Cardiac septum (tissue), 1 donor: Measurements from ENCODE around the gene GPALPP1. TPM values are rescaled to one million over a fixed set of nuclear protein-coding genes. Genes with fewer than 3 reads are reported as not detected.
"Not testable (repeated sequence)": the region's sequence is repeated elsewhere in the genome, so short reads cannot be mapped to it uniquely, and the experiment has no call there.

Source experiments
- DNase-seq: peaks from one replicate; pipeline ENCODE4 v3.0.0-alpha.2; 2020; ENCODE audit warnings: low spot score
- intact Hi-C: fragments of 100-400 bp; cut with DNase I; formaldehyde crosslinking; loops from one replicate; pipeline ENCODE4 v1.14.0; 2022
- total RNA-seq: library from RNA; stranded (reverse); fragmentation: NEBNext Ultra II Directional; extraction: Animal tissue kit (Norgen Biotek cat#: 25700); gene quantifications from one replicate; pipeline ENCODE4 v1.2.1, GENCODE V29; 2021
- donor health status: DM: no; HTN: no; CAD: no.

Gene GPALPP1
- total RNA-seq, 1 donor from 2014 or later, result 14.5 TPM

- intact Hi-C loops, result no loop called here
- no peak for DNase-seq
Measured at GRCh38 chr13:45051315-45051714, 62.0 kb downstream of the GPALPP1 start.

- intact Hi-C loops, result no loop called here
- DNase-seq, result no peak
Measured at GRCh38 chr13:45055198-45055901, 66.0 kb downstream of the GPALPP1 start.

GRCh38 chr13:45055902-45056648 lies 66.7 kb downstream of the GPALPP1 start:
- no peak for DNase-seq
- intact Hi-C loops, result no loop called here

- intact Hi-C loops, result no loop called here
- no peak for DNase-seq
Measured at GRCh38 chr13:45060062-45060461, 70.7 kb downstream of the GPALPP1 start.

GRCh38 chr13:45063261-45063860 lies 74.0 kb downstream of the GPALPP1 start:
- DNase-seq, result no peak
- intact Hi-C loops, result no loop called here

GRCh38 chr13:45063889-45064288 lies 74.6 kb downstream of the GPALPP1 start:
- intact Hi-C loops, DNase-seq: not testable (repeated sequence)

- DNase-seq, result no peak
- intact Hi-C loops, result no loop called here
Measured at GRCh38 chr13:45064889-45065288, 75.6 kb downstream of the GPALPP1 start.

GRCh38 chr13:45068036-45069001 lies 79.0 kb downstream of the GPALPP1 start:
- DNase-seq, result no peak
- intact Hi-C loops, result no loop called here

- no peak for DNase-seq
- intact Hi-C loops, result no loop called here
Measured at GRCh38 chr13:45073809-45074208, 84.5 kb downstream of the GPALPP1 start.

GRCh38 chr13:45074721-45075120 lies 85.4 kb downstream of the GPALPP1 start:
- intact Hi-C loops, result no loop called here
- no peak for DNase-seq

GRCh38 chr13:45078003-45078402 lies 88.7 kb downstream of the GPALPP1 start:
- intact Hi-C loops, result no loop called here
- DNase-seq, result no peak

Other genes with a start within 250 kb of the GPALPP1 start
- 2.9 TPM for gene NUFIP1, start 67 bp upstream of the GPALPP1 start, total RNA-seq
- 20.2 TPM for gene GTF2F2, start 131.0 kb downstream of the GPALPP1 start, total RNA-seq
- not detected for gene KCTD4, start 211.5 kb downstream of the GPALPP1 start, total RNA-seq